HFF-Myc (cell line): ENCODE results near the gene HOXC12.

Experiments used
- DNase-seq: peaks from one replicate; pipeline ENCODE4 v3.0.0-alpha.2; 2011; ENCODE audit warnings: low read depth; ENCODE audit errors: extremely low read depth
- H3K4me3 ChIP-seq: replicated peaks from 2 replicates; pipeline ENCODE4 v1.5.1; 2011; ENCODE audit warnings: low read depth, mild to moderate bottlenecking, control low read depth, low read length
- CTCF ChIP-seq: IDR thresholded peaks from 2 replicates; pipeline ENCODE4 v1.5.1; 2012; ENCODE audit warnings: mild to moderate bottlenecking, low read depth, low read length, control low read depth; ENCODE audit errors: missing control alignments

HOXC12 gene

GRCh38 chr12:53977596-53978445 lies 23.1 kb downstream of the HOXC12 start:
- no peak overlapping the region for H3K4me3 ChIP-seq
- no peak for TF ChIP-seq CTCF
- no peak for DNase-seq

- H3K4me3 ChIP-seq, result no peak overlapping the region
- no peak for DNase-seq
- no peak for TF ChIP-seq CTCF
These were observed 24.0 kb downstream of the HOXC12 start for GRCh38 chr12:53978477-53979356.

GRCh38 chr12:53980104-53980801 lies 25.6 kb downstream of the HOXC12 start:
- TF ChIP-seq CTCF, result no peak
- no peak overlapping the region for H3K4me3 ChIP-seq
- DNase-seq, result no peak

GRCh38 chr12:53980802-53981496 lies 26.2 kb downstream of the HOXC12 start:
- H3K4me3 ChIP-seq, result no peak overlapping the region
- TF ChIP-seq CTCF, result no peak
- no peak for DNase-seq

- H3K4me3 ChIP-seq, result peak overlapping the region; percentile 11
- no peak for DNase-seq
- TF ChIP-seq CTCF, result no peak
These were observed 27.2 kb downstream of the HOXC12 start for GRCh38 chr12:53981634-53982565.
